Activated T-cell treated with anti-CD3 and anti-CD28 coated beads, Interleukin-2, amount 50 U/mL, for 1 hour (primary cell): ENCODE measurements around the gene TCP10L.
"Not testable (repeated sequence)": the region's sequence is repeated elsewhere in the genome, so short reads cannot be mapped to it uniquely, and the experiment has no call there.

Experiments used
- DNase-seq: peaks from one replicate; pipeline ENCODE4 v3.0.0-alpha.2; 2020

TCP10L gene

GRCh38 chr21:32549886-32550285 is 35.4 kb downstream of the TCP10L start:
- DNase-seq: no peak

- no peak for DNase-seq
These were observed 35.9 kb downstream of the TCP10L start for GRCh38 chr21:32549440-32549839.

GRCh38 chr21:32548978-32549377 is 36.3 kb downstream of the TCP10L start:
- DNase-seq: no peak

- DNase-seq: no peak
These were observed 38.3 kb downstream of the TCP10L start for GRCh38 chr21:32547018-32547417.

GRCh38 chr21:32545948-32546441 is 39.3 kb downstream of the TCP10L start:
- DNase-seq: no peak

- DNase-seq: no peak
These were observed 40.6 kb downstream of the TCP10L start for GRCh38 chr21:32544697-32545096.

GRCh38 chr21:32543975-32544374 is 41.3 kb downstream of the TCP10L start:
- DNase-seq: no peak

GRCh38 chr21:32543056-32543455 is 42.3 kb downstream of the TCP10L start:
- DNase-seq: not testable (repeated sequence)

- no peak for DNase-seq
These were observed 45.9 kb downstream of the TCP10L start for GRCh38 chr21:32539378-32539777.

GRCh38 chr21:32538147-32538792 is 47.1 kb downstream of the TCP10L start:
- DNase-seq: no peak

- no peak for DNase-seq
These were observed 47.8 kb downstream of the TCP10L start for GRCh38 chr21:32537569-32537881.

- no peak for DNase-seq
These were observed 49.7 kb downstream of the TCP10L start for GRCh38 chr21:32535612-32536011.

- no peak for DNase-seq
These were observed 51.2 kb downstream of the TCP10L start for GRCh38 chr21:32534113-32534512.

GRCh38 chr21:32533611-32534010 is 51.7 kb downstream of the TCP10L start:
- DNase-seq: no peak

GRCh38 chr21:32533053-32533452 is 52.3 kb downstream of the TCP10L start:
- DNase-seq: no peak

- DNase-seq: no peak
These were observed 52.7 kb downstream of the TCP10L start for GRCh38 chr21:32532636-32533035.

- not testable (repeated sequence) for DNase-seq
These were observed 53.8 kb downstream of the TCP10L start for GRCh38 chr21:32531561-32531960.

GRCh38 chr21:32530809-32531208 is 54.5 kb downstream of the TCP10L start:
- not testable (repeated sequence) for DNase-seq

- DNase-seq: no peak
These were observed 55.6 kb downstream of the TCP10L start for GRCh38 chr21:32529679-32530078.

- no peak for DNase-seq
These were observed 60.0 kb downstream of the TCP10L start for GRCh38 chr21:32525282-32525681.

GRCh38 chr21:32523988-32524719 is 61.2 kb downstream of the TCP10L start:
- no peak for DNase-seq
